GM23338 (cell line): ENCODE results near the gene STARD13. TPM values are rescaled to one million over a fixed set of nuclear protein-coding genes. Genes with fewer than 3 reads are reported as not detected.

Experiments used
- ATAC-seq: fragments of 200-7000 bp; cut with Tn5 transposase; 3 replicates; pipeline ENCODE4 v1.9.1; 2020
- DNase-seq: peaks from one replicate; pipeline ENCODE4 v3.0.0-alpha.2; 2015; ENCODE audit warnings: low spot score
- H2AFZ ChIP-seq: fragments of 200-600 bp; sonication (generic); 2 replicates; pipeline ENCODE4 v1.8.0; 2016; ENCODE audit warnings: antibody characterized with exemption, mild to moderate bottlenecking, moderate library complexity
- H3F3A ChIP-seq: fragments of 200-600 bp; sonication (generic); replicated peaks from 2 replicates; pipeline ENCODE4 v1.8.0; 2017; ENCODE audit warnings: antibody characterized with exemption, mixed run types, low read depth
- H3K27ac ChIP-seq: fragments of 200-600 bp; sonication (generic); 2 replicates; pipeline ENCODE4 v1.6.1; 2016; ENCODE audit warnings: low read depth
- H3K27me3 ChIP-seq: fragments of 200-600 bp; sonication (generic); 2 replicates; pipeline ENCODE4 v1.8.0; 2016; ENCODE audit warnings: mild to moderate bottlenecking, mixed run types, moderate library complexity; ENCODE audit not compliant: insufficient read depth
- H3K36me3 ChIP-seq: fragments of 200-600 bp; sonication (generic); 2 replicates; pipeline ENCODE4 v1.8.0; 2016; ENCODE audit warnings: mild to moderate bottlenecking; ENCODE audit not compliant: insufficient read depth
- H3K4me1 ChIP-seq: fragments of 200-600 bp; sonication (generic); 2 replicates; pipeline ENCODE4 v1.8.0; 2016; ENCODE audit warnings: mild to moderate bottlenecking, moderate library complexity; ENCODE audit not compliant: insufficient read depth
- H3K4me2 ChIP-seq: fragments of 200-600 bp; sonication (generic); 2 replicates; pipeline ENCODE4 v1.7.1; 2017; ENCODE audit warnings: mixed run types
- H3K4me3 ChIP-seq: fragments of 200-600 bp; sonication (generic); 2 replicates; pipeline ENCODE4 v1.6.1; 2016; ENCODE audit warnings: mixed run types
- H3K79me2 ChIP-seq: fragments of 200-600 bp; sonication (generic); replicated peaks from 2 replicates; pipeline ENCODE4 v1.8.0; 2017; ENCODE audit warnings: mild to moderate bottlenecking; ENCODE audit not compliant: insufficient read depth
- H3K9me2 ChIP-seq: fragments of 200-600 bp; sonication (generic); 2 replicates; pipeline ENCODE4 v1.8.0; 2017; ENCODE audit not compliant: insufficient read depth
- H4K20me1 ChIP-seq: fragments of 200-600 bp; sonication (generic); replicated peaks from 2 replicates; pipeline ENCODE4 v1.8.0; 2017; ENCODE audit warnings: mild to moderate bottlenecking; ENCODE audit not compliant: insufficient read depth
- H3K27ac Mint-ChIP-seq: 2 replicates; pipeline ENCODE4 v1.8.0; 2020; ENCODE audit warnings: inconsistent platforms, mild to moderate bottlenecking, moderate library complexity, mixed read lengths
- H3K27me3 Mint-ChIP-seq: 3 replicates; pipeline ENCODE4 v1.8.0; 2022; ENCODE audit warnings: low read depth, mild to moderate bottlenecking, moderate library complexity, mixed read lengths, inconsistent platforms; ENCODE audit not compliant: insufficient read depth, poor library complexity
- H3K36me3 Mint-ChIP-seq: 3 replicates; pipeline ENCODE4 v1.8.0; 2021; ENCODE audit warnings: low read depth, mild to moderate bottlenecking, inconsistent platforms, moderate library complexity, mixed read lengths
- H3K4me1 Mint-ChIP-seq: 3 replicates; pipeline ENCODE4 v1.8.0; 2020; ENCODE audit warnings: mild to moderate bottlenecking, inconsistent platforms, mixed read lengths
- H3K4me3 Mint-ChIP-seq: 3 replicates; pipeline ENCODE4 v1.8.0; 2021; ENCODE audit warnings: moderate library complexity, mild to moderate bottlenecking, inconsistent platforms, mixed read lengths
- H3K9me3 Mint-ChIP-seq: 3 replicates; pipeline ENCODE4 v1.8.0; 2020; ENCODE audit warnings: moderate library complexity, mild to moderate bottlenecking, inconsistent platforms, mixed read lengths
- CREB1 ChIP-seq: fragments of 250-450 bp; sonication (Bioruptor Pico); IDR thresholded peaks from 2 replicates; pipeline ENCODE4 v1.5.0; 2020; ENCODE audit warnings: low read depth, mild to moderate bottlenecking, moderate library complexity
- CTCF ChIP-seq, 2 experiments: fragments of 200-600 bp in 1 of 2; sonication (generic) in 1 of 2; conservative IDR thresholded peaks; 2 replicates each; pipeline versions ENCODE4 v1.5.1 to v1.6.1; 2016 to 2017; ENCODE audit warnings: antibody characterized with exemption in 2 of 2, low read depth in 2 of 2, mild to moderate bottlenecking in 2 of 2, moderate library complexity in 1 of 2
- ETS1 ChIP-seq: IDR thresholded peaks from 2 replicates; pipeline ENCODE4 v1.6.1; 2016; ENCODE audit warnings: antibody characterized with exemption
- EZH2 ChIP-seq: fragments of 200-600 bp; sonication (generic); IDR thresholded peaks from one replicate; pipeline ENCODE4 v1.8.0; 2017; ENCODE audit warnings: antibody characterized with exemption, mild to moderate bottlenecking, low read depth; ENCODE audit not compliant: unreplicated experiment
- EZH2phosphoT487 ChIP-seq: fragments of 200-600 bp; sonication (generic); IDR thresholded peaks from one replicate; pipeline ENCODE4 v1.8.1; 2018; ENCODE audit warnings: antibody characterized with exemption; ENCODE audit not compliant: unreplicated experiment
- JUNB ChIP-seq: IDR thresholded peaks from one replicate; pipeline ENCODE4 v1.6.1; 2016; ENCODE audit warnings: antibody characterized with exemption; ENCODE audit not compliant: unreplicated experiment
- NANOG ChIP-seq: IDR thresholded peaks from 2 replicates; pipeline ENCODE4 v1.6.1; 2016; ENCODE audit warnings: antibody characterized with exemption, borderline replicate concordance
- POLR2AphosphoS5 ChIP-seq: IDR thresholded peaks from 2 replicates; pipeline ENCODE4 v1.6.1; 2016; ENCODE audit warnings: antibody characterized with exemption, low read depth
- STAT1 ChIP-seq: IDR thresholded peaks from one replicate; pipeline ENCODE4 v1.6.1; 2016; ENCODE audit warnings: antibody characterized with exemption; ENCODE audit not compliant: unreplicated experiment
- ZNF114 ChIP-seq: fragments of 250-450 bp; sonication (Bioruptor Pico); IDR thresholded peaks from 2 replicates; pipeline ENCODE4 v1.5.0; 2020; ENCODE audit warnings: mild to moderate bottlenecking, moderate library complexity
- ZNF331 ChIP-seq: fragments of 250-450 bp; sonication (Bioruptor Pico); IDR thresholded peaks from 2 replicates; pipeline ENCODE4 v1.5.0; 2020; ENCODE audit warnings: low read depth, mild to moderate bottlenecking, moderate library complexity
- ZNF462 ChIP-seq: fragments of 250-450 bp; sonication (Bioruptor Pico); IDR thresholded peaks from 2 replicates; pipeline ENCODE4 v1.5.0; 2020; ENCODE audit warnings: mild to moderate bottlenecking, moderate library complexity
- polyA plus RNA-seq: library from polyadenylated mRNA; unstranded; fragments of >200 nt; fragmentation: Nextera tagmentation; extraction: Ambion mirVana; gene quantifications from 2 replicates; pipeline ENCODE4 v1.2.1, GENCODE V29; 2016
- total RNA-seq: library from RNA; depleted of rRNA; stranded (reverse); fragments of >200 nt; shearing (Covaris generic); gene quantifications from 2 replicates; pipeline ENCODE4 v1.2.3, GENCODE V29; 2014
- TF ChIP-seq, protein P1 (sequence below): IDR thresholded peaks from one replicate; pipeline ENCODE4 v1.6.1; 2018; ENCODE audit warnings: antibody characterized with exemption; ENCODE audit not compliant: unreplicated experiment

The STARD13 gene
- total and polyA plus RNA-seq, 2 experiments from 2014 or later: 3.2 to 5.2 TPM

- no peaks in the 10 kb centered on the region for H3F3A ChIP-seq
- H4K20me1 ChIP-seq: no peaks in the 10 kb centered on the region
- ATAC-seq (no peak), DNase-seq (no peak)
- H3K4me2 ChIP-seq: no peak overlapping the region
- H3K36me3 ChIP-seq: no peaks in the 10 kb centered on the region; the same call in 1 of the 2 replicates
- Mint-ChIP-seq H3K36me3 (peaks cover 24% of the 10 kb centered on the region), H3K4me3 (no peak overlapping the region), H3K27me3 (peaks cover 2% of the 10 kb centered on the region), H3K27ac (no peak overlapping the region), H3K4me1 (no peaks in the 10 kb centered on the region), H3K9me3 (peaks cover 19% of the 10 kb centered on the region)
- no peak overlapping the region for H3K27ac ChIP-seq
- no peaks in the 10 kb centered on the region for H3K9me2 ChIP-seq
- TF ChIP-seq NANOG (no peak), JUNB (no peak), STAT1 (no peak), POLR2AphosphoS5 (no peak), ZNF462 (CRISPR knock-in tag) (no peak), ZNF114 (CRISPR knock-in tag) (no peak), EZH2 (no peak), CTCF (conservative IDR thresholded peaks at IDR 0.05; ENCODE audit: low read depth in 2 of 2) (no peak), ETS1 (no peak), ZNF331 (no peak), EZH2phosphoT487 (no peak), CREB1 (CRISPR knock-in tag) (no peak)
- TF ChIP-seq, protein P1, sequence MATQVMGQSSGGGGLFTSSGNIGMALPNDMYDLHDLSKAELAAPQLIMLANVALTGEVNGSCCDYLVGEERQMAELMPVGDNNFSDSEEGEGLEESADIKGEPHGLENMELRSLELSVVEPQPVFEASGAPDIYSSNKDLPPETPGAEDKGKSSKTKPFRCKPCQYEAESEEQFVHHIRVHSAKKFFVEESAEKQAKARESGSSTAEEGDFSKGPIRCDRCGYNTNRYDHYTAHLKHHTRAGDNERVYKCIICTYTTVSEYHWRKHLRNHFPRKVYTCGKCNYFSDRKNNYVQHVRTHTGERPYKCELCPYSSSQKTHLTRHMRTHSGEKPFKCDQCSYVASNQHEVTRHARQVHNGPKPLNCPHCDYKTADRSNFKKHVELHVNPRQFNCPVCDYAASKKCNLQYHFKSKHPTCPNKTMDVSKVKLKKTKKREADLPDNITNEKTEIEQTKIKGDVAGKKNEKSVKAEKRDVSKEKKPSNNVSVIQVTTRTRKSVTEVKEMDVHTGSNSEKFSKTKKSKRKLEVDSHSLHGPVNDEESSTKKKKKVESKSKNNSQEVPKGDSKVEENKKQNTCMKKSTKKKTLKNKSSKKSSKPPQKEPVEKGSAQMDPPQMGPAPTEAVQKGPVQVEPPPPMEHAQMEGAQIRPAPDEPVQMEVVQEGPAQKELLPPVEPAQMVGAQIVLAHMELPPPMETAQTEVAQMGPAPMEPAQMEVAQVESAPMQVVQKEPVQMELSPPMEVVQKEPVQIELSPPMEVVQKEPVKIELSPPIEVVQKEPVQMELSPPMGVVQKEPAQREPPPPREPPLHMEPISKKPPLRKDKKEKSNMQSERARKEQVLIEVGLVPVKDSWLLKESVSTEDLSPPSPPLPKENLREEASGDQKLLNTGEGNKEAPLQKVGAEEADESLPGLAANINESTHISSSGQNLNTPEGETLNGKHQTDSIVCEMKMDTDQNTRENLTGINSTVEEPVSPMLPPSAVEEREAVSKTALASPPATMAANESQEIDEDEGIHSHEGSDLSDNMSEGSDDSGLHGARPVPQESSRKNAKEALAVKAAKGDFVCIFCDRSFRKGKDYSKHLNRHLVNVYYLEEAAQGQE: no peak
- H3K4me1 ChIP-seq: no peaks in the 10 kb centered on the region
- H3K79me2 ChIP-seq: no peaks in the 10 kb centered on the region
- H3K4me3 ChIP-seq: no peak overlapping the region
- H2AFZ ChIP-seq: no peak overlapping the region
- no peaks in the 10 kb centered on the region for H3K27me3 ChIP-seq
These were observed 119.8 kb downstream of the STARD13 start for GRCh38 chr13:33165787-33166186.
